CD4-positive, alpha-beta T cell treated with Interleukin-6 at 100 ng/mL for 8 hours (primary cell): ENCODE measurements around the gene MBD3L1.

ENCODE experiments used
- DNase-seq: peaks from one replicate; pipeline ENCODE4 v3.0.0-alpha.2; 2020; ENCODE audit warnings: mixed read lengths, low spot score

The MBD3L1 gene

GRCh38 chr19:8832132-8833021 lies at the start of gene MBD3L1, which contains the start of gene ZNF558:
TSS of gene MBD3L1 (plus strand) at chr19:8832377. CDS start at chr19:8842679, 10,302 bp downstream.
TSS of gene ZNF558 (minus strand) at chr19:8832304. CDS start at chr19:8822659, 9,645 bp downstream.
- peak; percentile 99 for DNase-seq

GRCh38 chr19:8794823-8795222 lies 37.4 kb upstream of the MBD3L1 start:
- DNase-seq = no peak

- DNase-seq = no peak
These were observed 25.5 kb upstream of the MBD3L1 start for GRCh38 chr19:8806661-8807060.

- no peak for DNase-seq
These were observed 20.6 kb upstream of the MBD3L1 start for GRCh38 chr19:8811315-8812172.

- DNase-seq = no peak
These were observed 18.0 kb upstream of the MBD3L1 start for GRCh38 chr19:8814176-8814575.

- DNase-seq = no peak
These were observed 16.4 kb upstream of the MBD3L1 start for GRCh38 chr19:8815780-8816179.

- no peak for DNase-seq
These were observed 11.9 kb upstream of the MBD3L1 start for GRCh38 chr19:8820234-8820633.

GRCh38 chr19:8821748-8822241 lies 10.4 kb upstream of the MBD3L1 start:
- DNase-seq = no peak

GRCh38 chr19:8826371-8826770 lies 5.8 kb upstream of the MBD3L1 start:
- DNase-seq = no peak

- DNase-seq = no peak
These were observed 4.9 kb upstream of the MBD3L1 start for GRCh38 chr19:8827277-8827676.

- no peak for DNase-seq
These were observed 804 bp upstream of the MBD3L1 start for GRCh38 chr19:8831373-8831772.

GRCh38 chr19:8831832-8832131 lies 395 bp upstream of the MBD3L1 start:
- no peak for DNase-seq

- no peak for DNase-seq
These were observed 3.3 kb downstream of the MBD3L1 start for GRCh38 chr19:8835446-8835845.

GRCh38 chr19:8835877-8836276 lies 3.7 kb downstream of the MBD3L1 start:
- no peak for DNase-seq

GRCh38 chr19:8840708-8841107 lies 8.5 kb downstream of the MBD3L1 start:
- no peak for DNase-seq

- no peak for DNase-seq
These were observed 14.6 kb downstream of the MBD3L1 start for GRCh38 chr19:8846819-8847218.

- no peak for DNase-seq
These were observed 17.1 kb downstream of the MBD3L1 start for GRCh38 chr19:8849232-8849631.

GRCh38 chr19:8850488-8850887 lies 18.3 kb downstream of the MBD3L1 start:
- no peak for DNase-seq

- DNase-seq = no peak
These were observed 26.1 kb downstream of the MBD3L1 start for GRCh38 chr19:8858260-8858659.

GRCh38 chr19:8866344-8866743 lies 34.2 kb downstream of the MBD3L1 start:
- DNase-seq = no peak

- DNase-seq = no peak
These were observed 45.9 kb downstream of the MBD3L1 start for GRCh38 chr19:8877854-8878705.
